ENCODE results near the gene CD300H.
"Not testable (repeated sequence)": the region's sequence is repeated elsewhere in the genome, so short reads cannot be mapped to it uniquely, and the experiment has no call there.

The CD300H gene

GRCh38 chr17:74522381-74523105 is 44.8 kb downstream of the CD300H start:
- Histone ChIP-seq H3K9me3 (ENCODE audit: insufficient read depth, low read depth, low read length) (peaks cover 5% of the 10 kb centered on the region; the same call in 1 of the 2 replicates), H3K36me3 (ENCODE audit: insufficient read depth, low read depth, low read length) (no peaks in the 10 kb centered on the region), H3K27ac (ENCODE audit: low read length) (no peak overlapping the region), H3K4me1 (ENCODE audit: insufficient read depth, low read length) (no peaks in the 10 kb centered on the region), H3K9ac (ENCODE audit: low read depth, low read length) (no peak overlapping the region), H3K27me3 (ENCODE audit: insufficient read depth, low read length) (no peaks in the 10 kb centered on the region; the same call in 1 of the 2 replicates), H3K4me3 (ENCODE audit: low read length) (no peak overlapping the region)

DNA sequence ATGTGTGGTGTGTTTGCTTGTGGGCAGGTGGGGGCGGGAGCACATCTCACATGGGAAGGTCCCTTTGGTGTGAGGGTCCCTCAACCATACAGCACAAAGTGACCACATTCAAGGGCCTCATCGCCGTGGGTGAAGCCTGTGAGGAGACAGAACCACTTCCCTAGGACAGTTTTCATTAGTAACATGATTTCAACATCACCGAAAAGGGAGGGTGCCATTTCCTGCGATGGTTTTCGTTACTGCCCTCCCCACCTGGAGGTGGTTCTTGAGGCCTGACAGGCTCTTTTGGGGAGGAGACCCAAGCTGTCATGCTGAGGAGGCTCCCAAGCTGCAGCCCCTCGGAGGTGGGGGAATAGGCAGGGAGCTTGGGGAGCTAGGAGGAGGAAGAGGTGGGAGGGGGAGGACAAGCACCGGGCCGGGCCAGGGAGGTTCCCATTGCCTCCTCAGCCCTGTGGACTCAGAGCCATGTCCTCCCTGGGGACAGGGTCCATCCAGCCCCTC is 45.6 kb downstream of the CD300H start:
- Histone ChIP-seq H3K9me3 (ENCODE audit: insufficient read depth, low read depth, low read length) (peaks cover 5% of the 10 kb centered on the region; the same call in 1 of the 2 replicates), H3K27me3 (ENCODE audit: insufficient read depth, low read length) (no peaks in the 10 kb centered on the region; the same call in 1 of the 2 replicates), H3K27ac (ENCODE audit: low read length) (no peak overlapping the region), H3K9ac (ENCODE audit: low read depth, low read length) (no peak overlapping the region), H3K36me3 (ENCODE audit: insufficient read depth, low read depth, low read length) (no peaks in the 10 kb centered on the region), H3K4me3 (ENCODE audit: low read length) (no peak overlapping the region), H3K4me1 (ENCODE audit: insufficient read depth, low read length) (no peaks in the 10 kb centered on the region)

- H3K9ac ChIP-seq (ENCODE audit: low read depth, low read length): no peak overlapping the region
- no peaks in the 10 kb centered on the region; the same call in 1 of the 2 replicates for H3K27me3 ChIP-seq (ENCODE audit: insufficient read depth, low read length)
- H3K27ac ChIP-seq (ENCODE audit: low read length): no peak overlapping the region
Observed at GRCh38 chr17:74520790-74521480, 46.4 kb downstream of the CD300H start.

DNA sequence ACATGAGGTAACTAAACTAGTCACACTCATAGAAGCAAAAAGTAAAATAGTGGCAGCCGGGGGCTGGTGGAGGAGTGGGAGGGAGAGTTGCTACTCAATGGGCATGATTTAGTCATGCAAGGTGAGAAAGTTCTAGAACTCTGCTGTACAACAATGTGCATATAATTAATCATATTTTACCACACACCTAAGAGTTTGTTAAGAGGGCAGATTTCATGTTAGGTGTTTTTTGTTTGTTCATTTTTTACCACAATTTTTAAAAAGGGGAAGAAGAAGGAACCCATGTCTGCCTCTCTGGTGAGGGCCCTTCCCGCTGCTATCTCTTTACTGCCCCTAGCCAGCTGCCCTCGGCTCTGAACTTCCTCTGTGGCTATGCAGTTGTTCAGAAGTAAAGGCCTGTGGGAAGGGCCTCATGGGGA is 47.3 kb downstream of the CD300H start:
- no peaks in the 10 kb centered on the region; the same call in 1 of the 2 replicates for H3K27me3 ChIP-seq (ENCODE audit: insufficient read depth, low read length)
- H3K27ac ChIP-seq (ENCODE audit: low read length): no peak overlapping the region
- no peaks in the 10 kb centered on the region for H3K4me1 ChIP-seq (ENCODE audit: insufficient read depth, low read length)
- no peaks in the 10 kb centered on the region for H3K36me3 ChIP-seq (ENCODE audit: insufficient read depth, low read depth, low read length)
- no peak overlapping the region for H3K4me3 ChIP-seq (ENCODE audit: low read length)
- H3K9me3 ChIP-seq (ENCODE audit: insufficient read depth, low read depth, low read length): peaks cover 6% of the 10 kb centered on the region; the same call in 1 of the 2 replicates
- no peak overlapping the region for H3K9ac ChIP-seq (ENCODE audit: low read depth, low read length)

More at GRCh38 chr17:74520790-74521480, 46.4 kb downstream of the CD300H start:
- no peak overlapping the region for H3K4me3 ChIP-seq (ENCODE audit: low read length)
- H3K36me3 ChIP-seq (ENCODE audit: insufficient read depth, low read depth, low read length): no peaks in the 10 kb centered on the region
- H3K9me3 ChIP-seq (ENCODE audit: insufficient read depth, low read depth, low read length): peaks cover 5% of the 10 kb centered on the region; the same call in 1 of the 2 replicates
- no peaks in the 10 kb centered on the region for H3K4me1 ChIP-seq (ENCODE audit: insufficient read depth, low read length)

GRCh38 chr17:74518413-74518981 is 48.8 kb downstream of the CD300H start:
- H3K9me3 ChIP-seq (ENCODE audit: insufficient read depth, low read depth, low read length): peaks cover 19% of the 10 kb centered on the region; the same call in 1 of the 2 replicates
- H3K27ac ChIP-seq (ENCODE audit: low read length); H3K9ac ChIP-seq (ENCODE audit: low read depth, low read length); H3K4me3 ChIP-seq (ENCODE audit: low read length); H3K27me3 ChIP-seq (ENCODE audit: insufficient read depth, low read length); H3K36me3 ChIP-seq (ENCODE audit: insufficient read depth, low read depth, low read length); H3K4me1 ChIP-seq (ENCODE audit: insufficient read depth, low read length): not testable (repeated sequence)

DNA sequence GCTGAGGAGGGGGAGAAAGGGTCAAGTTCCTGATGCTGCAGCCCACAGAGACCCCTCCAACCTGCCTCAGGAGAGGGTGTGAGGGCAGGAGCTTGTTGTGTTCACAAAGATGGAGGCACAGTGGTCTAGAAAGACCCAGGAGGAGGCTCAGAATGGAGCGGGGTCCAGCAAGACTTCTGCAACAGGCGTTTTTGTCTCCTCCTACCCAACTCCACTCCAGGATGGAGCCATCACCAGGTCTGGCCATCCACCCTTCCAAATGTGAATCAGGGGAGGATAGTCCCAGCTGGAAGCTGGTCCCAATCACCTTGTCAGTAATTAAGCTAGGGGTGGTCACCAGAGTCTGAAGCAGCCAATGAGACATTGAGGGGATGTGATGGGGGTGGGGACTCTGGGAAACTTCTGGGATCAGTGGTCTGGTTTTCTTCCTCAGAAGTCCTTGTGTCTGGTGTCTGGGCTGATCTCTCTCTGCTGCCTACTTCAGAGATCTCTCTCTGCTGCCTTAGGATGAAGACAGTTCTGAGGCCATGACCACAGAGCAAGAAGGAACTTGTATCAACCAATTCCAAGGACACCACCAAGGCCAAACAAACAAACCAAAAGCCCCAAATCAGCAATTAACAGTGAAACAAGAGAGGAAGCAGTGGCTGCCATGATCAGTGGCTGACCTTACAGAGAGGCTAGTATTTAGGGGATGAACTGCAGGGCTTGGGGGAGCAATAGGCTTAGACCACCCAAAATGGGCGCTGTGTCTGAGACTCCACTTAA is 50.6 kb downstream of the CD300H start:
- Histone ChIP-seq H3K27ac (ENCODE audit: low read length) (no peak overlapping the region), H3K36me3 (ENCODE audit: insufficient read depth, low read depth, low read length) (no peaks in the 10 kb centered on the region), H3K4me1 (ENCODE audit: insufficient read depth, low read length) (no peaks in the 10 kb centered on the region), H3K4me3 (ENCODE audit: low read length) (no peak overlapping the region), H3K27me3 (ENCODE audit: insufficient read depth, low read length) (peaks cover 5% of the 10 kb centered on the region; the same call in 1 of the 2 replicates), H3K9me3 (ENCODE audit: insufficient read depth, low read depth, low read length) (peaks cover 19% of the 10 kb centered on the region; the same call in 1 of the 2 replicates), H3K9ac (ENCODE audit: low read depth, low read length) (no peak overlapping the region)

- Histone ChIP-seq H3K4me3 (ENCODE audit: low read length) (no peak overlapping the region), H3K27ac (ENCODE audit: low read length) (no peak overlapping the region), H3K36me3 (ENCODE audit: insufficient read depth, low read depth, low read length) (no peaks in the 10 kb centered on the region), H3K4me1 (ENCODE audit: insufficient read depth, low read length) (no peaks in the 10 kb centered on the region), H3K27me3 (ENCODE audit: insufficient read depth, low read length) (peaks cover 5% of the 10 kb centered on the region; the same call in 1 of the 2 replicates), H3K9me3 (ENCODE audit: insufficient read depth, low read depth, low read length) (peaks cover 19% of the 10 kb centered on the region; the same call in 1 of the 2 replicates), H3K9ac (ENCODE audit: low read depth, low read length) (no peak overlapping the region)
Observed at GRCh38 chr17:74515941-74516340, 51.4 kb downstream of the CD300H start.

DNA sequence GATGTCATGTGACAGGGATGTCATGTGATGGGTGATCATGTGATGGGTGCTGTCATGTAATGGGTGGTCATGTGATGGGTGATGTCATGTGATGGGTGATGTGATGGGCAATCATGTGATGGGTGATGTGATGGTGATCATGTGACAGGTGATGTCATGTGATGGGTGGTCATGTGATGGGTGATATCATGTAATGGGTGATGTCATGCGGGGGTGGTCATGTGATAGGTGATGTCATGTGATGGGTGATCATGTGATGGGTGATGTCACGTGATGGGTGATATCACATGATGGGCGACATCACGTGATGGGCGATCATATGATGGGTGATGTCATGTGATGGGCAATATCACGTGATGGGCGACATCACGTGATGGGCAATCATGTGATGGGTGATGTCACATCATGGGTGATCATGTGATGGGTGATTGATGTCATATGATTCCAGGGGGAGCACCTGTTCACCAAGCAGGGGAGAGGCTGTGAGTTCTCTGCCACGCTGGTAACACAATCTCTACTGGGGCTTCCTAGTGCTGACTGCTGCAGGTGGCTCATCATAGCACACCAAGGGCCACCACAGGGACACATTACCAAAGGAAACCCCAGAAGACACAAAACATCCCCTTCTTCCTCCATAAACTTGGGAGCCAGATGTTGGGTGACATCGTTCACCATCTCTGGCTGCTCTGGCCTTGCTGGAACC is 52.5 kb downstream of the CD300H start:
- H3K4me1 ChIP-seq (ENCODE audit: insufficient read depth, low read length): no peaks in the 10 kb centered on the region
- H3K9me3 ChIP-seq (ENCODE audit: insufficient read depth, low read depth, low read length): peaks cover 19% of the 10 kb centered on the region; the same call in 1 of the 2 replicates
- H3K27me3 ChIP-seq (ENCODE audit: insufficient read depth, low read length): peaks cover 5% of the 10 kb centered on the region; the same call in 1 of the 2 replicates
- H3K9ac ChIP-seq (ENCODE audit: low read depth, low read length): no peak overlapping the region
- no peaks in the 10 kb centered on the region for H3K36me3 ChIP-seq (ENCODE audit: insufficient read depth, low read depth, low read length)
- no peak overlapping the region for H3K4me3 ChIP-seq (ENCODE audit: low read length)
- no peak overlapping the region for H3K27ac ChIP-seq (ENCODE audit: low read length)

DNA sequence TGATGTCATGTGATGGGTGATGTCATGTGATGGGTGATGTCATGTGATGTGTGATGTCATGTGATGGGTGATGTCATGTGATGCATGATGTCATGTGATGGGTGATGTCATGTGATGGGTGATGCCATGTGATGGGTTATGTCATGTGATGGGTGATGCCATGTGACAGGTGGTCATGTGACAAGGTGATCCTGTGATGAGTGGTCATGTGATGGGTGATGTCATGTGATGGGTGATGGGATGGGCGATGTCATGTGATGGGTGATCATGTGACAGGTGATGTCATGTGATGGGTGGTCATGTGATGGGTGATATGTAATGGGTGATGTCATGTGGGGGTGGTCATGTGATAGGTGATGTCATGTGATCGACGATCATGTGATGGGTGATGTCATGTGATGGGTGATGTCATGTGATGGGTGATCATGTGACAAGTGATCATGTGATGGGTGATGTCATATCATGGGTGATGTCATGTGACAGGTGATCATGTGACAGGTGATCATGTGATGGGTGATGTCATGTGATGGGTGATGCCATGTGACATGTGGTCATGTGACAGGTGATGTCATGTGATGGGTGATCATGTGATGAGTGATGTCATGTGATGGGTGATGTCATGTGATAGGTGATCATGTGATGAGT is 53.2 kb downstream of the CD300H start:
- no peak overlapping the region for H3K27ac ChIP-seq (ENCODE audit: low read length)
- peaks cover 19% of the 10 kb centered on the region; the same call in 1 of the 2 replicates for H3K9me3 ChIP-seq (ENCODE audit: insufficient read depth, low read depth, low read length)
- H3K4me1 ChIP-seq (ENCODE audit: insufficient read depth, low read length): no peaks in the 10 kb centered on the region
- H3K27me3 ChIP-seq (ENCODE audit: insufficient read depth, low read length): peaks cover 5% of the 10 kb centered on the region; the same call in 1 of the 2 replicates
- no peak overlapping the region for H3K4me3 ChIP-seq (ENCODE audit: low read length)
- H3K36me3 ChIP-seq (ENCODE audit: insufficient read depth, low read depth, low read length): no peaks in the 10 kb centered on the region
- H3K9ac ChIP-seq (ENCODE audit: low read depth, low read length): no peak overlapping the region

DNA sequence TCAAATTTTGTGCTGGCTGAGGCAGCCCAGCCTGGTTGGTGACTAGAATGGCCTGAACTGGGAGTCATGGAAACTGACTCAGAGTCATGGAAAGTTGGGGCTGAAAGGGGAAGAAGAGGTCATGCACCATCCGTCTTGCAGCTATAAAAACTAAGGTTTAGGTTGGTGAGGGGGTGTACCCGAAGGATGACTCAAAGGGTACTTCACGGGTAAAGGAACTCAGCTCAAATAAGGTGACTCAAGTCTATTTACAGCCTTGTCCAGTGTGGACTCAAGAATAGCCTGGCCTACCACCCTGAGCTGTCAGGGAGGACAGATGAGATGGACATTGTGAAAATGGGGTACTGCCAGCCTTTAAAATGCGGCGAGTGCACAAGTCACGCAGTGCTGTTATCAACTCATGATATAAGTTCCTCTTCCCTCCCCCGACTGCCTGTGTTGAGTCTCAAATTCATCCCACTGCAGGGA is 54.7 kb downstream of the CD300H start:
- H3K4me1 ChIP-seq (ENCODE audit: insufficient read depth, low read length): no peaks in the 10 kb centered on the region
- H3K27me3 ChIP-seq (ENCODE audit: insufficient read depth, low read length): peaks cover 5% of the 10 kb centered on the region; the same call in 1 of the 2 replicates
- H3K36me3 ChIP-seq (ENCODE audit: insufficient read depth, low read depth, low read length): no peaks in the 10 kb centered on the region
- no peak overlapping the region for H3K27ac ChIP-seq (ENCODE audit: low read length)
- no peak overlapping the region for H3K4me3 ChIP-seq (ENCODE audit: low read length)
- peaks cover 14% of the 10 kb centered on the region; the same call in 1 of the 2 replicates for H3K9me3 ChIP-seq (ENCODE audit: insufficient read depth, low read depth, low read length)
- no peak overlapping the region for H3K9ac ChIP-seq (ENCODE audit: low read depth, low read length)

Data from iPS-20b (cell line).